Ovary (tissue), 9 donors: ENCODE measurements around the gene RARA. TPM values are rescaled to one million over a fixed set of nuclear protein-coding genes. Genes with fewer than 3 reads are reported as not detected.

Source experiments
- DNase-seq, 5 donors: peaks; one replicate each; pipeline ENCODE4 v3.0.0-alpha.2; 2019 to 2020
- H3K27ac ChIP-seq, 2 donors: fragments of 200-600 bp; one replicate each; pipeline versions ENCODE4 v1.5.1 to v1.8.0; 2019 to 2022
- H3K27me3 ChIP-seq: fragments of 200-600 bp; one replicate; pipeline ENCODE4 v1.8.0; 2022
- H3K36me3 ChIP-seq: fragments of 200-600 bp; sonication (generic); one replicate; pipeline ENCODE4 v1.5.1; 2019
- H3K4me1 ChIP-seq: one replicate; pipeline ENCODE4 v1.8.1; 2013; ENCODE audit warnings: mild to moderate bottlenecking, moderate library complexity; ENCODE audit not compliant: insufficient read depth
- H3K4me3 ChIP-seq: fragments of 200-600 bp; sonication (generic); one replicate; pipeline ENCODE4 v1.5.1; 2017
- H3K9me3 ChIP-seq, 2 donors: fragments of 200-600 bp in 1 of 2; sonication (generic) in 1 of 2; one replicate each; pipeline versions ENCODE4 v1.5.1 to v1.8.1; 2013 to 2019; ENCODE audit warnings: mild to moderate bottlenecking in 1 of 2, moderate library complexity in 1 of 2
- EP300 ChIP-seq: sonication (generic); formaldehyde crosslinking; IDR thresholded peaks from one replicate; pipeline ENCODE4 v1.6.1; 2017; ENCODE audit warnings: antibody characterized with exemption
- POLR2A ChIP-seq: fragments of 450-650 bp; IDR thresholded peaks from one replicate; pipeline ENCODE4 v1.6.1; 2017; ENCODE audit warnings: antibody characterized with exemption, mild to moderate bottlenecking, moderate library complexity
- WGBS, 3 donors: extraction: QIAGEN DNeasy Blood & Tissue Kit in 1 of 3; methylation state at CpG; one replicate each; pipeline versions ENCODE4 v1.1.5 to v1.1.7; 2013 to 2017; 5-methylcytosine and 5-hydroxymethylcytosine counted together
- intact Hi-C, 4 donors: fragments of 100-400 bp; cut with DNase I; formaldehyde crosslinking; loops; one replicate each; pipeline versions ENCODE4 v1.11.0 to v1.15.1; 2022 to 2023
- polyA plus RNA-seq, 2 donors: library from polyadenylated mRNA; stranded (reverse); fragments of 200-250 nt in 1 of 2; fragments of 350-450 nt in 1 of 2; fragmentation: Illumina TruSeq in 1 of 2; extraction: RNeasy Lipid Tissue Mini Kit (QIAGEN cat#74804) in 1 of 2; gene quantifications; one replicate each; pipeline ENCODE4 v1.2.3, GENCODE V29; 2013 to 2014
- total RNA-seq, 7 donors: library from RNA; depleted of rRNA in 2 of 7; stranded (reverse); fragments of >200 nt in 2 of 7; fragmentation: NEBNext Ultra II Directional in 3 of 7; extraction: Animal tissue kit (Norgen Biotek cat#: 25700) in 3 of 7; gene quantifications; one replicate each; pipeline versions ENCODE4 v1.1.0 to v1.2.4, GENCODE V29; 2016 to 2023
- TF ChIP-seq, protein P1 (sequence below), 3 donors: fragments of 450-650 bp in 2 of 3; fragments of 200-600 bp in 1 of 3; IDR thresholded peaks; one replicate each; pipeline versions ENCODE4 v1.5.1 to v1.8.0; 2016 to 2022; ENCODE audit warnings: antibody characterized with exemption in 3 of 3, mild to moderate bottlenecking in 1 of 3
- donor health status: DM: no; HTN: no; CAD: no; lungs with moderate emphysema.
- donor health status: DM: no; HTN: no; CAD: no.
- donor health status: Bipolar disorder and iron deficiency.
- donor health status: DM: yes; HTN: yes; CAD: no.
- donor health status: DM: no; HTN: no; CAD: no.
- donor health status: DM: yes; HTN: yes; CAD: no.

Gene RARA
- total and polyA plus RNA-seq, 9 donors = 19.8 to 100 (median 61.9) TPM

DNA sequence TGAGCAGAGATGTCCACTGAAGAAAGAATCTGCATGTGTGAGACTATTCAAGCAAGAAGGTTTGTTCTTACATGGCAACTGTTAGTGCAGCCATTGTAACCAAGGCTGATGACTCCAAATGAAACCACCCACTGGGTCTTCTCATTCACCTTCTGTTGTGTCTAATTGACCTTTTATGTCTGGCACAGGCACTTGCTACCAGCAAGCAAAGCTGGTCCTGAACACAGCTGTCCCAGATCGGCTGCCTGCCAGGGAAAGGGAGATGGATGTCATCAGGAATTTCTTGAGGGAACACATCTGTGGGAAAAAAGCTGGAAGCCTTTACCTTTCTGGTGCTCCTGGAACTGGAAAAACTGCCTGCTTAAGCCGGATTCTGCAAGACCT lies 17.7 kb upstream of the RARA start:
- Histone ChIP-seq H3K9me3 (no peaks in the 10 kb centered on the region), H3K27ac (no peak overlapping the region), H3K27me3 (no peaks in the 10 kb centered on the region), H3K4me3 (no peak overlapping the region), H3K4me1 (peaks cover 2% of the 10 kb centered on the region), H3K36me3 (no peaks in the 10 kb centered on the region)
- no peak for TF ChIP-seq EP300
- TF ChIP-seq POLR2A = no peak
- TF ChIP-seq, protein P1, sequence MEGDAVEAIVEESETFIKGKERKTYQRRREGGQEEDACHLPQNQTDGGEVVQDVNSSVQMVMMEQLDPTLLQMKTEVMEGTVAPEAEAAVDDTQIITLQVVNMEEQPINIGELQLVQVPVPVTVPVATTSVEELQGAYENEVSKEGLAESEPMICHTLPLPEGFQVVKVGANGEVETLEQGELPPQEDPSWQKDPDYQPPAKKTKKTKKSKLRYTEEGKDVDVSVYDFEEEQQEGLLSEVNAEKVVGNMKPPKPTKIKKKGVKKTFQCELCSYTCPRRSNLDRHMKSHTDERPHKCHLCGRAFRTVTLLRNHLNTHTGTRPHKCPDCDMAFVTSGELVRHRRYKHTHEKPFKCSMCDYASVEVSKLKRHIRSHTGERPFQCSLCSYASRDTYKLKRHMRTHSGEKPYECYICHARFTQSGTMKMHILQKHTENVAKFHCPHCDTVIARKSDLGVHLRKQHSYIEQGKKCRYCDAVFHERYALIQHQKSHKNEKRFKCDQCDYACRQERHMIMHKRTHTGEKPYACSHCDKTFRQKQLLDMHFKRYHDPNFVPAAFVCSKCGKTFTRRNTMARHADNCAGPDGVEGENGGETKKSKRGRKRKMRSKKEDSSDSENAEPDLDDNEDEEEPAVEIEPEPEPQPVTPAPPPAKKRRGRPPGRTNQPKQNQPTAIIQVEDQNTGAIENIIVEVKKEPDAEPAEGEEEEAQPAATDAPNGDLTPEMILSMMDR (IDR thresholded peaks at IDR 0.05) = no peak
- DNase-seq = no peak
- 79 to 83% (median 80%) methylated on average over 2 of the region's 2 CpGs for WGBS, 3 donors
- intact Hi-C loops = loop anchor here in 2 of 4 donors (5.0 to 10.0 kb wide), 2 partner anchors 276 to 279 kb away; partner anchors contain the start of gene CSF3 (in 1 of the 2)

DNA sequence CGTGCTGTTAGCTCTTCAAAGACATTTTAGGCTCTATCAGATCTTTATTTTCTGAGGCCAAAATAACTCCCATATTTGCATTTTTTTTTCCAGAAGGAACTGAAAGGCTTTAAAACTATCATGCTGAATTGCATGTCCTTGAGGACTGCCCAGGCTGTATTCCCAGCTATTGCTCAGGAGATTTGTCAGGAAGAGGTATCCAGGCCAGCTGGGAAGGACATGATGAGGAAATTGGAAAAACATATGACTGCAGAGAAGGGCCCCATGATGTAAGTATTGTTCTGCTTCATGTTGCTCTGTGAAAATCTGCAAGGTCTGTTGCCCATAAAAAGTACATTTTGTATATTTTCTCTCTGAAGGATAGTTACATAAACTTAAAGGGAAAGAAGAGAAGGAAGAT lies 15.6 kb upstream of the RARA start:
- H3K27ac ChIP-seq = peak overlapping the region in 1 of 2 donors; percentile 74

DNA sequence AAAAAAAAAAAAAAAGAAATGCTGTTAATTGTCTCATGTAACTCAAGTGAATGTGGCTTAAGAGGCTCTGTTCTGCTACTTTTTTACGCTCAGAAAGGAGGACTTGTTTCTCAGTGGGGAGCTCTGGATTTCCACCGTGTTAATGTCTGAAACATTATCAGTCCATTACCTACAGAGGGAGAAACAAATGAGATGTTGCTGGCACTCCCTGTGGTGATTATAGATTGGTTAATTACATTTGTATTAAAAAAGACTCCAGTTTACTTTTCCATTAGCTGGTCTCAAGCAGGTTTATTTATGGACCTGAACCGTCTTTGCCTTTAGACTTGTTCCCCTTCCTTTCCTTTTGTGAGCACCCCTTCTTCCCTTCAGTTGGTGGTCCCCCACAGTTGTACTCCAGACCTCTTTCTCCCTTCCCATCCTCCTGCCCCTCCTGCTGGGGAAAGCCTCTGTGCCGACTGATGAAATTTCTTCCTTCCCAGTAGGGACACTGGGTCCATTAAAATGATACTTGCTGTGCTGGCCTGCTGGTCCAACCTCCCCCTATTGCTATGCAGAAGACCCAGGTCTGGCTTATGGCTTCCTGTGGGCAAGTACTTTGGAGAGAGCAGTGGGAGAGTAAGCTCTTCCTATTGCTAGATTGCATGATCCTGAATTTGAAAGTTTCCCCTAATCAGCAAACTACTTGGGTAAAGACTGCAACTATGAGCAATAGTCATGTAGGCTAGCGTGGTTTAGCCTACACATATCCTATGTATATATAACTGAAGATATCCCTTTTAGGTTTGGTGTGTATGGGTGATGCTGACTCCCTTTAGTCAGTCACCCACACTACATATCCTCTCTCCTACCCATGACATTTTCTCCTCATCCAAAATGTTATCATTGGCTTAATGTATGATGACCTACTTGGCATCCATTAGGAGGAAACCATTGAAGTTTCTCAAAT lies 13.2 kb upstream of the RARA start:
- TF ChIP-seq POLR2A = no peak
- TF ChIP-seq EP300 = no peak
- TF ChIP-seq, protein P1 (IDR thresholded peaks at IDR 0.05) = no peak
- intact Hi-C loops = loop anchor here in 1 of 4 donors (10.0 kb wide), 1 partner anchor 281 kb away; the partner anchor contains the start of gene CSF3
- Histone ChIP-seq H3K4me3 (no peak overlapping the region), H3K9me3 (no peaks in the 10 kb centered on the region), H3K27me3 (no peaks in the 10 kb centered on the region), H3K4me1 (peaks cover 4% of the 10 kb centered on the region), H3K27ac (no peak overlapping the region), H3K36me3 (no peaks in the 10 kb centered on the region)
- peak in 1 of 5 donors; percentile 5 for DNase-seq
- WGBS, 3 donors = 84 to 86% (median 86%) methylated on average over 5 of the region's 5 CpGs

More for the DNA sequence above, 15.6 kb upstream of the RARA start:
- peak in 1 of 5 donors; percentile 67 for DNase-seq
- Histone ChIP-seq H3K9me3 (no peaks in the 10 kb centered on the region), H3K4me3 (no peak overlapping the region), H3K4me1 (no peaks in the 10 kb centered on the region), H3K27me3 (no peaks in the 10 kb centered on the region), H3K36me3 (no peaks in the 10 kb centered on the region)
- intact Hi-C loops = loop anchor here in 2 of 4 donors (5.0 to 10.0 kb wide), 2 partner anchors 279 to 281 kb away; partner anchors contain the start of gene CSF3 (in 1 of the 2)
- 11 to 36% (median 16%) methylated on average over 1 of the region's 1 CpG for WGBS, 3 donors
- TF ChIP-seq, protein P1 (IDR thresholded peaks at IDR 0.05) = no peak
- peak; percentile 85 for TF ChIP-seq EP300

DNA sequence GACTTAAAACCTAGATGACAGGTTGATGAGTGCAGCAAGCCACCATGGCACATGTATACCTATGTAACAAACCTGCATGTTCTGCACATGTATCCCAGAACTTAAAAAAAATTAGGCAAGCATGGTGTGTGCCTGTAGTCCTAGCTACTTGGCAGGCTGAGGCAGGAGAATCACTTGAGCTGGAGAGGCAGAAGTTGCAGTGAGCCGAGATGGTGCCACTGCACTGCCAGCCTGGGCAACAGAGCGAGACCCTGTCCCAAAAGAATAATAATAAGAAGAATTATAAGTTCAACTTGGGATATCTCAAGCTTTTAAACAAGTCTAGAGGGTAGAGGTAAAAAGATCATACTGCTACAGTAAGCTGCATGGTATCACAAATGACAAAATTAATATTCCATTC lies 11.5 kb upstream of the RARA start:
- Histone ChIP-seq H3K4me1 (peaks cover 4% of the 10 kb centered on the region), H3K36me3 (no peaks in the 10 kb centered on the region), H3K9me3 (no peaks in the 10 kb centered on the region), H3K27ac (no peak overlapping the region), H3K4me3 (no peak overlapping the region), H3K27me3 (no peaks in the 10 kb centered on the region)
- TF ChIP-seq POLR2A (no peak), EP300 (no peak)
- TF ChIP-seq, protein P1 (IDR thresholded peaks at IDR 0.05) = no peak
- 27 to 62% (median 44%) methylated on average over 2 of the region's 2 CpGs for WGBS, 3 donors
- DNase-seq = peak in 1 of 5 donors; percentile 10
- intact Hi-C loops = loop anchor here in 1 of 4 donors (10.0 kb wide), 1 partner anchor 283 kb away; the partner anchor contains the start of gene CSF3
